ENCODE data around the gene SCYGR2.
"Not testable (repeated sequence)": the region's sequence is repeated elsewhere in the genome, so short reads cannot be mapped to it uniquely, and the experiment has no call there.

Gene SCYGR2, protein sequence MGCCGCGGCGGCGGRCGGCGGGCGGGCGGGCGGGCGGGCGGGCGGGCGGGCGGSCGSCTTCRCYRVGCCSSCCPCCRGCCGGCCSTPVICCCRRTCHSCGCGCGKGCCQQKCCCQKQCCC

DNA sequence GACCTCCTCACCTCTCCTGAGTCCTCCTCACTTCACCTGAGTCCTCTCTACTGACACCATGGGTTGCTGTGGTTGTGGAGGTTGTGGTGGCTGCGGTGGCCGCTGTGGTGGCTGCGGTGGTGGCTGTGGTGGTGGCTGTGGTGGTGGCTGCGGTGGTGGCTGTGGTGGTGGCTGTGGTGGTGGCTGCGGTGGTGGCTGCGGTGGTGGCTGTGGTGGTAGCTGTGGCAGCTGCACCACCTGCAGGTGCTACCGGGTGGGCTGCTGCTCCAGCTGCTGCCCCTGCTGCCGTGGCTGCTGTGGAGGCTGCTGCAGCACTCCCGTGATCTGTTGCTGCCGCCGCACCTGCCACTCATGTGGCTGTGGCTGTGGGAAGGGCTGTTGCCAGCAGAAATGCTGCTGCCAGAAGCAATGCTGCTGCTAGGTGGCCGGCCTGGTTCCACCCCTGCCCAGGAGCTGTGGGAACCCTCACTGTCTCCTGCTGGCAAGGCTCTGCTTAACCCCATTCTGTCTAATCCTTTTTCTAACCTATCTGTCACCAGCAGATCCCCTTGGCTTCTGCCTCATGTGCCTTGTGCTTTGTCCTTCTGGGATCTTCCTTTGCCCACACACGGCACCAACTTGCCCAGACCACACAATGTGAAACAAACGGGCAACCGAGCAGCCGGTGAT lies at the start of gene SCYGR2:
SCYGR2 (plus strand) TSS at position 59 of the 669 bp plus-strand sequence; CDS start at position 59, 0 bp downstream.
- H3K9ac ChIP-seq, H3K4me2 ChIP-seq, H3K27ac ChIP-seq, H3K36me3 ChIP-seq, H3K4me3 ChIP-seq, H4K20me1 ChIP-seq, H3K27me3 ChIP-seq, H3K4me1 ChIP-seq, H3K9me3 ChIP-seq: not testable (repeated sequence)

DNA sequence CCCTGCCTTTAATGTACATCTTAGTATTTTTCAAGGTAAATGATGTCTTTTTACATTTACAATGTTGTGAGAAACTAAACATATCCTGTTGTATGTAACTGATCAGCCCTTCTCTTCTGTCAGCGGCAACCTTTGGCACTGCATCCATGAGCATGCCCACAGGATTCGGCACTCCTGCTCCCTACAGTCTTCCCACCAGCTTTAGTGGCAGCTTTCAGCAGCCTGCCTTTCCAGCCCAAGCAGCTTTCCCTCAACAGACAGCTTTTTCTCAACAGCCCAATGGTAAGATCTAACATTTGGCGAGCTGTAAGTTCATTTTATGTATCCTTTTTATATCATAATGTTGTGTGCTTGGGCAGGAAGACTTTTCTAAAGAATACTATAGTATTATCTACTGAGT lies 46.9 kb upstream of the SCYGR2 start:
- H3K27me3 ChIP-seq: no peaks in the 10 kb centered on the region
- H4K20me1 ChIP-seq: no peaks in the 10 kb centered on the region
- no peak for TF ChIP-seq Cebpa-rat (IDR thresholded peaks at IDR 0.05)
- no peak overlapping the region for H3K9ac ChIP-seq
- peaks cover 44% of the 10 kb centered on the region for H3K36me3 ChIP-seq
- H3K4me2 ChIP-seq: no peak overlapping the region
- no peaks in the 10 kb centered on the region for H3K4me1 ChIP-seq
- no peak overlapping the region for H3K27ac ChIP-seq
- no peak overlapping the region for H3K4me3 ChIP-seq
- H3K9me3 ChIP-seq: no peaks in the 10 kb centered on the region

DNA sequence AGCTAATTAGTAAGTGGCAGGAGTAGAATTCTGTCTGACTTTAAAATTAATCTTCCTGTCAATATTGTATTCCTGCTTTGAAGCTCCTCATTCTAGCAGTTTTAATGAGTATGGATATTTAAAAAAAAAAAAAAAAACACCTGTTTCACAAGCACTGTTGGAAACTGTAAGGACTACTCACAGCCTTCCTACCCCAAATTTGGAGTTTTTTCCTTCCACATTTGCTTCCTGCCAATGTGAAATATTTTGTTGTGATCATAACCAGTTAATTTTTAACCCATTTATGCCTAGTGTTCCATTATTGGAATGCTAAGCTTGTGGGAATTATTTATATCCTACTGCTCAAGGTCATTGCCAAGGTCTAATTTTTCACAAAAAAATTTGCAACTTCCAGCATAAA lies 36.1 kb upstream of the SCYGR2 start:
- H3K27me3 ChIP-seq: no peaks in the 10 kb centered on the region
- no peak overlapping the region for H3K4me2 ChIP-seq

DNA sequence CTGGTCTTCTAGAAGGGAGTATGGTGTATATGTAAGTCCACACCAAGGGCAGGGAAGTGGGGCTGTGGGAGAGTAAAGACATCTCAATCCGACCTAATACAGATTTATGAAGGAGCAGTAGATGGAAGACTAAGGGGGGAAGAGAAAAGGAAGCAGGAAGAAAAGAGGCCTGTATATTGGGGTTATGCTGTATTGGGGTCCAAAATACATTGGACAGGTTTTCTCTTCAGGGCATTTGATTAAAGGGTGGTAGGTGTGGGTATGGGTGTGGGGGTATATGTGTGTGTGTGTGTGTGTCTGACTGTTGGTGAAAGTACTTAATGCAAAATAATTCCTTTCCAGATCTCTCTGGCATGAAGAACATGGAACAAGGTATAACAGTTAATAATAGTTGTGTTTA lies 33.6 kb upstream of the SCYGR2 start:
- Histone ChIP-seq H3K4me3 (no peak overlapping the region), H3K27ac (no peak overlapping the region), H3K36me3 (0 out of 2 replicates have a peak, but pooled peaks cover 8% of the 10 kb centered on the region), H3K9ac (no peak overlapping the region), H3K27me3 (no peaks in the 10 kb centered on the region), H3K9me3 (no peaks in the 10 kb centered on the region), H4K20me1 (no peaks in the 10 kb centered on the region), H3K4me2 (no peak overlapping the region), H3K4me1 (no peaks in the 10 kb centered on the region)
- TF ChIP-seq Cebpa-rat (IDR thresholded peaks at IDR 0.05): no peak

More for the DNA sequence above, 36.1 kb upstream of the SCYGR2 start:
- Histone ChIP-seq H3K27ac (no peak overlapping the region), H3K4me1 (no peaks in the 10 kb centered on the region), H3K9ac (no peak overlapping the region), H3K9me3 (no peaks in the 10 kb centered on the region), H4K20me1 (no peaks in the 10 kb centered on the region), H3K36me3 (0 out of 2 replicates have a peak, but pooled peaks cover 8% of the 10 kb centered on the region), H3K4me3 (no peak overlapping the region)
- TF ChIP-seq Cebpa-rat (IDR thresholded peaks at IDR 0.05): no peak

DNA sequence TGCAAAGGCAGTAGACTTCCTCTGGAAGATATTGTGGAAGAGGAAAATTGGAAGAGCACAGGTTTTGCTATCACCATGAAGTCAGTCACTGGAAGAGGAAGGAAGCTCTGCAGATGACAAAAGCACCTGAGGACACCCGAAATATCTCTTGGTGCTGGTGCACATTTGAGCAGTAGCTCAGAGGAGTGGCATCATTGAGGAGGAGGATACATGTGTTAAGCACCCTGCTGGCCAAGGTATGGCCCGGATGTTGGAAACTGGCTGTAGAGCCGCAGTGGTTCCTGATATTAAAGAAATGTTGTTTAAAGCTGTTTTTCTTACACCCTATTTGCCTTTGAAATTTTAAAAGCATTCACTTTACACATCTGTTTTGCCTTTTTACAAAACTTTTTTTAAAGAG lies 32.7 kb upstream of the SCYGR2 start:
- H3K36me3 ChIP-seq: 0 out of 2 replicates have a peak, but pooled peaks cover 8% of the 10 kb centered on the region
- H3K4me1 ChIP-seq: no peaks in the 10 kb centered on the region
- no peaks in the 10 kb centered on the region for H3K9me3 ChIP-seq
- H3K9ac ChIP-seq: no peak overlapping the region
- TF ChIP-seq Cebpa-rat (IDR thresholded peaks at IDR 0.05): no peak
- H3K27ac ChIP-seq: no peak overlapping the region
- no peak overlapping the region for H3K4me3 ChIP-seq
- no peaks in the 10 kb centered on the region for H4K20me1 ChIP-seq
- H3K4me2 ChIP-seq: no peak overlapping the region
- no peaks in the 10 kb centered on the region for H3K27me3 ChIP-seq

DNA sequence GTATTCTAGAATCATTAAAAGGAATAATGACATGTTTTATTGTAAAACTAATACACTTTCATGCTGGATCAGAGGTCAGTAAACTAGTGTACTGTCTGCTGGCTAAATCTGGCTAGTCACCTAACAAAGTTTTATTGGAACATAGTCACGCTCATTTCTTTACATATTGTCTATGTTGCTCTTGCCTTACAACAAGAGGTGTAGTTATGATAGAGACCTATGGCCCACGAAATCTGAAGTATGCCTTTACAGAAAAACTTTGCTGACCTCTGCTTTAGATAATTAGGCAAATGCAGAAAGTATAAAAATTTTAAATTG lies 29.9 kb upstream of the SCYGR2 start:
- no peak overlapping the region for H3K9ac ChIP-seq
- H3K4me1 ChIP-seq: no peaks in the 10 kb centered on the region
- TF ChIP-seq Cebpa-rat (IDR thresholded peaks at IDR 0.05): no peak
- no peak overlapping the region for H3K4me2 ChIP-seq
- no peak overlapping the region for H3K27ac ChIP-seq
- H3K9me3 ChIP-seq: no peaks in the 10 kb centered on the region
- H3K27me3 ChIP-seq: no peaks in the 10 kb centered on the region
- 0 out of 2 replicates have a peak, but pooled peaks cover 8% of the 10 kb centered on the region for H3K36me3 ChIP-seq
- H4K20me1 ChIP-seq: no peaks in the 10 kb centered on the region
- no peak overlapping the region for H3K4me3 ChIP-seq

DNA sequence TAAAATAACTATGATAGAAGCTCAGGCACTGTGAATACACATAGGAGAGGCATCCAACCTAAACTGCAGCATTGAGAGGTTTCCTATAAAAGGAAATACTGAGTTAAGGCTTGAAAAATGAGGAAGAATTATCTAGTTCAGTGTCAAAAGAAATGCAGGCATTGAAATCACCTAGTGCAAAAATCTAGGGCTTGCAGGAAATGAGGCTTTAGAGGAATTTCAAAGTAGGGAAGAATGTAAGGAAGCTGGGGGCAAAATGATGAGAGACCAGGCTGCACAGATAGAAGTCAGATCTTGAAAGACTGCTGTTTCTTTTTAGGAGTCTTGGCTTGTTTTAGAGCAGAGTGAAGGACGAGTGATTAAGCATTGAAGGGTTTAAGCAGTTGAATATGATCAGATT lies 28.1 kb upstream of the SCYGR2 start:
- Histone ChIP-seq H3K27ac (no peak overlapping the region), H3K4me3 (no peak overlapping the region), H3K4me1 (no peaks in the 10 kb centered on the region), H4K20me1 (no peaks in the 10 kb centered on the region), H3K36me3 (no peaks in the 10 kb centered on the region), H3K4me2 (no peak overlapping the region), H3K9ac (no peak overlapping the region), H3K27me3 (no peaks in the 10 kb centered on the region), H3K9me3 (no peaks in the 10 kb centered on the region)
- TF ChIP-seq Cebpa-rat (IDR thresholded peaks at IDR 0.05): no peak

DNA sequence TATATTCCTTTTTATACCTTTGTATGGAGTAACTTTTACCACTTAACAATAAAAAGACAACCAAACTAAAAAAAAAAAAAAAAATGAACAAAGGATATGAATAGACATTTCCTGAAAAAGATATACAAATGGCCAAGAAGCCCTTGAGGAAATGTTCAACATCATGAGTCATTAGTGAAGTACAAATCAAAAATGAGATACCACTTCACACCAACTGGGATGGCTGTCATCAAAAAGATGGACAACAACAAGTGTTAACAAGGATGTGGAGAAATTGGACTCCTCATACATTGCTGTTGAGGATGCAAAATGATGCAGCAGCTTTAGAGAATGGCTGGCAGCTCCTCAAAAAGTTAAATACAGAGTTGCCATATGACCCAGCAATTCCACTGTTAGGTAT lies 22.6 kb upstream of the SCYGR2 start:
- Histone ChIP-seq H3K27me3 (no peaks in the 10 kb centered on the region), H3K4me1 (no peaks in the 10 kb centered on the region), H3K9me3 (no peaks in the 10 kb centered on the region), H3K9ac (no peak overlapping the region), H3K4me2 (no peak overlapping the region), H3K36me3 (no peaks in the 10 kb centered on the region), H4K20me1 (no peaks in the 10 kb centered on the region), H3K27ac (no peak overlapping the region), H3K4me3 (no peak overlapping the region)
- TF ChIP-seq Cebpa-rat (IDR thresholded peaks at IDR 0.05): no peak

DNA sequence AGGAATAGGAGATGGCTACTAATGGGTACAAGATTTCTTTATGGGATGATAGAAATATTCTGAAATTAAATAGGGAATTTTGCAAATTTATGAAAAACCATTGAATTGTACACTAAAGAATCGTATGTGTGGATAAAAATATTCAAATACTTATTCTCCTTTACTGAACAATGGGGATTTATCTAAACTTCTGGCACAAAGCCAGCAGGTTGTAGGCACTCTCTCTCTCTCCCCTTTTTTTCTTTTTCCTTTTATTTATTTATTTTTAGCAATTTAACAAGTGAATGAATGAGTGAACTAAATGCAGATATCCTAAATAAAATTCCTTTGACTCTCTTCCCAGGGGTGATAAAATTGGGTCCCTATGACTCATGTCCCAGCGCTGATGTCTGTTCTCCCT lies 21.9 kb upstream of the SCYGR2 start:
- Histone ChIP-seq H3K4me2 (no peak overlapping the region), H3K4me1 (no peaks in the 10 kb centered on the region), H3K36me3 (no peaks in the 10 kb centered on the region), H3K27me3 (no peaks in the 10 kb centered on the region), H3K9ac (no peak overlapping the region), H4K20me1 (no peaks in the 10 kb centered on the region), H3K4me3 (no peak overlapping the region), H3K27ac (no peak overlapping the region), H3K9me3 (no peaks in the 10 kb centered on the region)
- no peak for TF ChIP-seq Cebpa-rat (IDR thresholded peaks at IDR 0.05)

DNA sequence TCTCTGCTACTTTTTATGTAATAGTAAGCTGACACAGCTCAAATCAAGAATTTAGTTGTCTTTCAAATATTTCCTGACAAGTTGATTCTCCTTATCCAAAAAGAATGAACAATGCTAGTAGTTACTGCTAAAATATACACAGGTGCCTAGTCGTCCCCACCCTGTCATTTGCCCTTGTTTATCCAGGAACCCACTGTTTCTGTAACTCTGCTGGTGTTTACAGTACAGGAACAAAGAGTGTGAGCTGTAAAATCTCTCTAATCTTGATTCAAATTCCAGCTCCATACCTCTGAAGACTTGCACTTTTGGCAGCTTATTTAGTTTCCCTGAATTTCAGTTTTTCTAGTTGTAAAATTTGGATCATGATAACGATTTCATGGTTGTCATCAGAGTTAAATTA lies 21.1 kb upstream of the SCYGR2 start:
- Histone ChIP-seq H3K4me1 (no peaks in the 10 kb centered on the region), H3K4me3 (no peak overlapping the region), H3K9ac (no peak overlapping the region), H3K4me2 (no peak overlapping the region), H3K9me3 (peaks cover 6% of the 10 kb centered on the region), H3K27me3 (no peaks in the 10 kb centered on the region), H4K20me1 (no peaks in the 10 kb centered on the region), H3K27ac (no peak overlapping the region), H3K36me3 (no peaks in the 10 kb centered on the region)
- TF ChIP-seq Cebpa-rat (IDR thresholded peaks at IDR 0.05): no peak

DNA sequence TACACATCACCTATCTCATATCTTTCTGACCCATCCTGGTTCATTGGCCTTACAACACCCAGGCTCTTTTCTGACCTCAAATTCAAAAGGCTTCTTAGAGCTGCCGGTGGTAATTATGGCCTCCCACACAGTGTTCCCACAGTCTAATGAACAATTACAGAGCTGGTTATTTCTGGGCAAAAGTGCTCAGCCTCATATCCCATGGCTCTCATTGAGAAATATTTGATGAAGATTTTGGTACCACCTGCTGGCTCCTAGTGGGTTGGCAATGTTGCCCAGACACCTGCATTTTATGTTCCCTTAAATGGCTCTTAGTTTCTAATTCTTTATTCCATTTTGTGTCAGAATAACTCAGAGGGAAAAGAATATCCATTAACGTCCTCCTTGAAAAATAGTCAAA lies 20.1 kb upstream of the SCYGR2 start:
- Histone ChIP-seq H3K27ac (no peak overlapping the region), H3K4me2 (no peak overlapping the region), H3K36me3 (no peaks in the 10 kb centered on the region), H3K4me3 (no peak overlapping the region), H3K9me3 (peaks cover 16% of the 10 kb centered on the region), H4K20me1 (no peaks in the 10 kb centered on the region), H3K9ac (no peak overlapping the region), H3K27me3 (no peaks in the 10 kb centered on the region), H3K4me1 (no peaks in the 10 kb centered on the region)
- TF ChIP-seq Cebpa-rat (IDR thresholded peaks at IDR 0.05): no peak
